T-helper 2 cell (primary cell): ENCODE measurements around the gene HEMK1.

Experiments
- DNase-seq, 5 experiments: peaks; one replicate each; pipeline versions ENCODE4 v3.0.0 to v3.0.0-alpha.2; 2012 to 2022
- total RNA-seq, 2 donors: gene quantifications; one replicate each; lab custom pipeline; 2026; lab: John Stamatoyannopoulos, UW

HEMK1 gene
- 22.1 to 61.6 reads per million in 2 donors for total RNA-seq

GRCh38 chr3:50568947-50569749 is at the start of gene HEMK1:
Gene HEMK1, plus strand, starts transcription at chr3:50569522. Its CDS starts 1,583 bp downstream, at chr3:50571105.
- peak; percentile 84 to 95 (median 90) for DNase-seq

- no peak for DNase-seq
Measured at GRCh38 chr3:50520849-50521248, 48.5 kb upstream of the HEMK1 start.

- DNase-seq, result no peak
Measured at GRCh38 chr3:50521572-50521971, 47.8 kb upstream of the HEMK1 start.

GRCh38 chr3:50523279-50523811 is 46.0 kb upstream of the HEMK1 start:
- no peak for DNase-seq

- no peak for DNase-seq
Measured at GRCh38 chr3:50524746-50525145, 44.6 kb upstream of the HEMK1 start.

- no peak for DNase-seq
Measured at GRCh38 chr3:50525191-50525910, 44.0 kb upstream of the HEMK1 start.

- peak in 3 of 5 experiments; percentile 9 to 55 (median 24) for DNase-seq
Measured at GRCh38 chr3:50525987-50526386, 43.3 kb upstream of the HEMK1 start.

GRCh38 chr3:50530001-50530970 is 39.0 kb upstream of the HEMK1 start:
- no peak for DNase-seq

GRCh38 chr3:50531201-50531600 is 38.1 kb upstream of the HEMK1 start:
- DNase-seq, result no peak

- no peak for DNase-seq
Measured at GRCh38 chr3:50532062-50532705, 37.1 kb upstream of the HEMK1 start.

- DNase-seq, result no peak
Measured at GRCh38 chr3:50533316-50533715, 36.0 kb upstream of the HEMK1 start.

GRCh38 chr3:50533807-50534461 is 35.4 kb upstream of the HEMK1 start:
- DNase-seq, result no peak

- no peak for DNase-seq
Measured at GRCh38 chr3:50534681-50535330, 34.5 kb upstream of the HEMK1 start.

GRCh38 chr3:50536471-50537180 is 32.7 kb upstream of the HEMK1 start:
- peak in 1 of 5 experiments; percentile 18 for DNase-seq

- no peak for DNase-seq
Measured at GRCh38 chr3:50537421-50538129, 31.7 kb upstream of the HEMK1 start.

GRCh38 chr3:50539356-50540286 is 29.7 kb upstream of the HEMK1 start:
- DNase-seq, result no peak

GRCh38 chr3:50542177-50543034 is 26.9 kb upstream of the HEMK1 start:
- DNase-seq, result peak; percentile 28 to 45 (median 38)
